ENCODE data around the gene AGXT2.

GRCh38 chr5:35073160-35073559 lies 25.4 kb upstream of the AGXT2 start:
- TF ChIP-seq CTCF (IDR thresholded peaks at IDR 0.05) (no peak), POLR2A (IDR thresholded peaks at IDR 0.05) (no peak)
